OCI-LY1 (cell line): Measurements from ENCODE around the gene OR2AG1.

Source experiments
- H2AFZ ChIP-seq: fragments of 200-600 bp; sonication (generic), shearing (Covaris generic); 2 replicates; pipeline ENCODE4 v1.6.0; 2014; ENCODE audit warnings: antibody characterized with exemption, mild to moderate bottlenecking, low read length
- H3F3A ChIP-seq: fragments of 200-600 bp; sonication (generic), shearing (Covaris generic); 2 replicates; pipeline ENCODE4 v1.6.0; 2014; ENCODE audit warnings: mild to moderate bottlenecking, antibody characterized with exemption, low read length, moderate library complexity; ENCODE audit not compliant: insufficient read depth
- H3K27ac ChIP-seq: fragments of 200-600 bp; sonication (generic); 2 replicates; pipeline ENCODE4 v1.5.1; 2014; ENCODE audit warnings: low read length, mixed run types, mild to moderate bottlenecking, low read depth; ENCODE audit not compliant: poor library complexity, severe bottlenecking
- H3K27me3 ChIP-seq: fragments of 200-600 bp; sonication (generic); 2 replicates; pipeline ENCODE4 v1.6.0; 2014; ENCODE audit warnings: antibody characterized with exemption, mild to moderate bottlenecking, low read length, moderate library complexity; ENCODE audit not compliant: insufficient read depth
- H3K36me3 ChIP-seq: fragments of 200-600 bp; sonication (generic); 2 replicates; pipeline ENCODE4 v1.6.1; 2014; ENCODE audit warnings: mild to moderate bottlenecking, antibody characterized with exemption, low read length, moderate library complexity, mixed read lengths; ENCODE audit not compliant: insufficient read depth
- H3K4me1 ChIP-seq: fragments of 200-600 bp; sonication (generic); 2 replicates; pipeline ENCODE4 v1.5.1; 2014; ENCODE audit warnings: mild to moderate bottlenecking, low read length, moderate library complexity; ENCODE audit not compliant: insufficient read depth, severe bottlenecking
- H3K4me2 ChIP-seq: fragments of 200-600 bp; sonication (generic), shearing (Covaris generic); 2 replicates; pipeline ENCODE4 v1.6.1; 2014; ENCODE audit warnings: low read length
- H3K4me3 ChIP-seq: fragments of 200-600 bp; sonication (generic); 2 replicates; pipeline ENCODE4 v1.5.1; 2014; ENCODE audit warnings: low read length, low read depth, mild to moderate bottlenecking, mixed read lengths; ENCODE audit not compliant: poor library complexity, severe bottlenecking
- H3K79me2 ChIP-seq: fragments of 200-600 bp; shearing (Covaris generic); 2 replicates; pipeline ENCODE4 v1.6.1; 2016; ENCODE audit warnings: mixed run types, low read length, mixed read lengths; ENCODE audit not compliant: insufficient read depth
- H3K9ac ChIP-seq: fragments of 200-600 bp; sonication (generic), shearing (Covaris generic); 2 replicates; pipeline ENCODE4 v1.6.1; 2014; ENCODE audit warnings: mild to moderate bottlenecking, low read length, mixed read lengths
- H3K9me2 ChIP-seq: fragments of 200-600 bp; sonication (generic), shearing (Covaris generic); 2 replicates; pipeline ENCODE4 v1.6.1; 2014; ENCODE audit warnings: low read depth, mild to moderate bottlenecking, low read length, mixed read lengths
- H3K9me3 ChIP-seq: fragments of 200-600 bp; shearing (Covaris generic); 2 replicates; pipeline ENCODE4 v1.6.1; 2014; ENCODE audit warnings: low read length, mixed read lengths
- H4K20me1 ChIP-seq: fragments of 200-600 bp; sonication (generic), shearing (Covaris generic); 2 replicates; pipeline ENCODE4 v1.6.0; 2016; ENCODE audit warnings: mild to moderate bottlenecking, low read length; ENCODE audit not compliant: insufficient read depth
- CTCF ChIP-seq: fragments of 200-600 bp; sonication (generic), shearing (Covaris generic); IDR thresholded peaks from 2 replicates; pipeline ENCODE4 v1.5.1; 2017; ENCODE audit warnings: mild to moderate bottlenecking, antibody characterized with exemption, low read length, moderate library complexity, mixed read lengths
- EZH2 ChIP-seq: fragments of 200-600 bp; sonication (generic), shearing (Covaris generic); IDR thresholded peaks from 2 replicates; pipeline ENCODE4 v1.8.0; 2017; ENCODE audit warnings: borderline replicate concordance, mixed run types, mild to moderate bottlenecking, antibody characterized with exemption, low read length, moderate library complexity, mixed read lengths

Gene OR2AG1

GRCh38 chr11:6735306-6735705 lies 47.5 kb upstream of the OR2AG1 start:
- no peaks in the 10 kb centered on the region for H3K4me1 ChIP-seq
- H3K36me3 ChIP-seq = no peaks in the 10 kb centered on the region
- no peaks in the 10 kb centered on the region for H4K20me1 ChIP-seq
- H3K27ac ChIP-seq = no peak overlapping the region
- H2AFZ ChIP-seq = no peak overlapping the region
- H3K9ac ChIP-seq = no peak overlapping the region
- no peaks in the 10 kb centered on the region for H3K27me3 ChIP-seq
- no peaks in the 10 kb centered on the region for H3K79me2 ChIP-seq
- no peak overlapping the region for H3K4me2 ChIP-seq
- H3F3A ChIP-seq = no peaks in the 10 kb centered on the region
- H3K9me2 ChIP-seq = no peaks in the 10 kb centered on the region
- H3K4me3 ChIP-seq = no peak overlapping the region
- TF ChIP-seq EZH2 = no peak
- no peaks in the 10 kb centered on the region for H3K9me3 ChIP-seq

- H3K4me3 ChIP-seq = no peak overlapping the region
- no peaks in the 10 kb centered on the region for H3K79me2 ChIP-seq
- H3K9ac ChIP-seq = no peak overlapping the region
- no peaks in the 10 kb centered on the region for H3F3A ChIP-seq
- H3K9me2 ChIP-seq = no peaks in the 10 kb centered on the region
- H2AFZ ChIP-seq = no peak overlapping the region
- no peaks in the 10 kb centered on the region for H3K36me3 ChIP-seq
- H3K27ac ChIP-seq = no peak overlapping the region
- TF ChIP-seq EZH2 = no peak
- no peak for TF ChIP-seq CTCF
- H3K27me3 ChIP-seq = no peaks in the 10 kb centered on the region
- H4K20me1 ChIP-seq = no peaks in the 10 kb centered on the region
- no peak overlapping the region for H3K4me2 ChIP-seq
- H3K9me3 ChIP-seq = no peaks in the 10 kb centered on the region
- H3K4me1 ChIP-seq = no peaks in the 10 kb centered on the region
Observed at GRCh38 chr11:6736495-6737121, 46.2 kb upstream of the OR2AG1 start.

GRCh38 chr11:6737872-6738466 lies 44.9 kb upstream of the OR2AG1 start:
- no peak overlapping the region for H2AFZ ChIP-seq
- H3K9me2 ChIP-seq = no peaks in the 10 kb centered on the region
- H4K20me1 ChIP-seq = no peaks in the 10 kb centered on the region
- H3K4me3 ChIP-seq = no peak overlapping the region
- no peak overlapping the region for H3K27ac ChIP-seq
- H3F3A ChIP-seq = no peaks in the 10 kb centered on the region
- H3K27me3 ChIP-seq = no peaks in the 10 kb centered on the region
- TF ChIP-seq CTCF (peak; percentile 76), EZH2 (no peak)
- no peaks in the 10 kb centered on the region for H3K79me2 ChIP-seq
- no peak overlapping the region for H3K4me2 ChIP-seq
- no peaks in the 10 kb centered on the region for H3K9me3 ChIP-seq
- no peaks in the 10 kb centered on the region for H3K36me3 ChIP-seq
- no peaks in the 10 kb centered on the region for H3K4me1 ChIP-seq
- no peak overlapping the region for H3K9ac ChIP-seq

- H3K36me3 ChIP-seq = no peaks in the 10 kb centered on the region
- H3K79me2 ChIP-seq = no peaks in the 10 kb centered on the region
- H3K4me3 ChIP-seq = no peak overlapping the region
- no peaks in the 10 kb centered on the region for H3K9me3 ChIP-seq
- no peaks in the 10 kb centered on the region for H3F3A ChIP-seq
- no peak overlapping the region for H3K4me2 ChIP-seq
- no peaks in the 10 kb centered on the region for H3K27me3 ChIP-seq
- H3K9me2 ChIP-seq = no peaks in the 10 kb centered on the region
- no peaks in the 10 kb centered on the region for H3K4me1 ChIP-seq
- no peak overlapping the region for H3K27ac ChIP-seq
- no peaks in the 10 kb centered on the region for H4K20me1 ChIP-seq
- no peak overlapping the region for H3K9ac ChIP-seq
- TF ChIP-seq CTCF = no peak
- TF ChIP-seq EZH2 = no peak
- H2AFZ ChIP-seq = no peak overlapping the region
Observed at GRCh38 chr11:6738590-6738989, 44.2 kb upstream of the OR2AG1 start.
